ENCODE measurements around the gene MCM9.

DNA sequence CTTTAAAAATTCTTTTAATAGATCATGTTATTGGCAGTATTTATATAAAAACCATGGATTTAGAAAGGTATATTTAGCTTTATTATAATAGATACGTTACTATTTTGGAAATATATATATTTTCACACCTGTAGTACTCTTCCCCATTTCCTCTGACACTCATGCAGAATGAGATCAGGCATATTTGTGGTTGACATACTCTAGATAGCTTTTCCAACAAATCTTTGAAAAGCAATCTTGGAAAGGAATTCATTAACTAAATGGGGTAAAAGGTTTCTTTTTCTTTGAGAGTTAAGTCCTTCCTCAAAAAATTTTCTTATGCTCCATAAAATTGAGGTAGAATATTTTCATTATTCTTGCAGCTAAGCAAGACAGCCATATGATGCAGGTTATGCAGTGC lies 26.5 kb downstream of the MCM9 start:
- TF ChIP-seq MXI1 (IDR thresholded peaks at IDR 0.05; ENCODE audit: borderline replicate concordance, low read depth, low read length) = no peak
- TF ChIP-seq, protein P1, sequence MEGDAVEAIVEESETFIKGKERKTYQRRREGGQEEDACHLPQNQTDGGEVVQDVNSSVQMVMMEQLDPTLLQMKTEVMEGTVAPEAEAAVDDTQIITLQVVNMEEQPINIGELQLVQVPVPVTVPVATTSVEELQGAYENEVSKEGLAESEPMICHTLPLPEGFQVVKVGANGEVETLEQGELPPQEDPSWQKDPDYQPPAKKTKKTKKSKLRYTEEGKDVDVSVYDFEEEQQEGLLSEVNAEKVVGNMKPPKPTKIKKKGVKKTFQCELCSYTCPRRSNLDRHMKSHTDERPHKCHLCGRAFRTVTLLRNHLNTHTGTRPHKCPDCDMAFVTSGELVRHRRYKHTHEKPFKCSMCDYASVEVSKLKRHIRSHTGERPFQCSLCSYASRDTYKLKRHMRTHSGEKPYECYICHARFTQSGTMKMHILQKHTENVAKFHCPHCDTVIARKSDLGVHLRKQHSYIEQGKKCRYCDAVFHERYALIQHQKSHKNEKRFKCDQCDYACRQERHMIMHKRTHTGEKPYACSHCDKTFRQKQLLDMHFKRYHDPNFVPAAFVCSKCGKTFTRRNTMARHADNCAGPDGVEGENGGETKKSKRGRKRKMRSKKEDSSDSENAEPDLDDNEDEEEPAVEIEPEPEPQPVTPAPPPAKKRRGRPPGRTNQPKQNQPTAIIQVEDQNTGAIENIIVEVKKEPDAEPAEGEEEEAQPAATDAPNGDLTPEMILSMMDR (conservative IDR thresholded peaks at IDR 0.05; ENCODE audit: low read depth, low read length) = no peak
- no peak for TF ChIP-seq USF2 (IDR thresholded peaks at IDR 0.05; ENCODE audit: low read depth, low read length)
- TF ChIP-seq POLR2A (IDR thresholded peaks at IDR 0.05; ENCODE audit: low read depth, low read length) = no peak
- no peak for TF ChIP-seq ELK1 (IDR thresholded peaks at IDR 0.05; ENCODE audit: borderline replicate concordance, low read depth, low read length)
- no peak for TF ChIP-seq BHLHE40 (IDR thresholded peaks at IDR 0.05; ENCODE audit: low read depth, low read length)
- no peak for TF ChIP-seq MAFK (IDR thresholded peaks at IDR 0.05; ENCODE audit: low read depth, low read length)
- no peak for TF ChIP-seq RFX5 (IDR thresholded peaks at IDR 0.05; ENCODE audit: low read depth, low read length)
- TF ChIP-seq RAD21 (IDR thresholded peaks at IDR 0.05; ENCODE audit: low read length) = no peak
- TF ChIP-seq MAZ (IDR thresholded peaks at IDR 0.05; ENCODE audit: borderline replicate concordance, low read depth, low read length) = no peak
- TF ChIP-seq FOS (IDR thresholded peaks at IDR 0.05; ENCODE audit: low read depth, low read length) = no peak
- TF ChIP-seq RCOR1 (IDR thresholded peaks at IDR 0.05; ENCODE audit: insufficient replicate concordance, low read length) = no peak
- TF ChIP-seq CEBPB (IDR thresholded peaks at IDR 0.05; ENCODE audit: low read depth, low read length) = no peak
- TF ChIP-seq NFE2L2 (IDR thresholded peaks at IDR 0.05; ENCODE audit: low read depth, low read length) = no peak

Data from IMR-90 (cell line).